DOHH2 (cell line): ENCODE results near the gene ATP7A.

Experiments used
- CTCF ChIP-seq: fragments of 200-600 bp; sonication (generic); IDR thresholded peaks from one replicate; pipeline ENCODE4 v1.5.1; 2014; ENCODE audit warnings: antibody characterized with exemption, mild to moderate bottlenecking, low read depth, low read length; ENCODE audit not compliant: poor library complexity, severe bottlenecking
- EZH2phosphoT487 ChIP-seq: fragments of 200-600 bp; sonication (generic); IDR thresholded peaks from 2 replicates; pipeline ENCODE4 v1.6.1; 2017; ENCODE audit warnings: borderline replicate concordance, mild to moderate bottlenecking, antibody characterized with exemption, low read length, moderate library complexity, mixed read lengths

- TF ChIP-seq CTCF (no peak), EZH2phosphoT487 (no peak)
Measured at GRCh38 chrX:78027798-78028197, 117.3 kb downstream of the ATP7A start.
